Muscle of back (tissue), 13 donors: ENCODE results near the gene DNAJC28. TPM values are rescaled to one million over a fixed set of nuclear protein-coding genes. Genes with fewer than 3 reads are reported as not detected.
"Not testable (repeated sequence)": the region's sequence is repeated elsewhere in the genome, so short reads cannot be mapped to it uniquely, and the experiment has no call there.

Experiments
- DNase-seq, 3 donors: peaks; one replicate each; pipeline versions ENCODE4 v3.0.0 to v3.0.0-alpha.2; 2013
- long read RNA-seq, 9 donors: transcript quantifications; one replicate each; lab custom pipeline, GENCODE V29; 2026
- polyA plus RNA-seq, 10 donors: library from polyadenylated mRNA; unstranded; fragments of 120-200 nt; gene quantifications; one replicate each; pipeline ENCODE4 v1.2.1, GENCODE V29; 2013; ENCODE audit not compliant: insufficient read length in 10 of 10

DNAJC28 gene, protein sequence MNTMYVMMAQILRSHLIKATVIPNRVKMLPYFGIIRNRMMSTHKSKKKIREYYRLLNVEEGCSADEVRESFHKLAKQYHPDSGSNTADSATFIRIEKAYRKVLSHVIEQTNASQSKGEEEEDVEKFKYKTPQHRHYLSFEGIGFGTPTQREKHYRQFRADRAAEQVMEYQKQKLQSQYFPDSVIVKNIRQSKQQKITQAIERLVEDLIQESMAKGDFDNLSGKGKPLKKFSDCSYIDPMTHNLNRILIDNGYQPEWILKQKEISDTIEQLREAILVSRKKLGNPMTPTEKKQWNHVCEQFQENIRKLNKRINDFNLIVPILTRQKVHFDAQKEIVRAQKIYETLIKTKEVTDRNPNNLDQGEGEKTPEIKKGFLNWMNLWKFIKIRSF
- 1 to 10 TPM; 1.7 to 4.4 (median 2.7) TPM for polyA plus RNA-seq
- long read RNA-seq, donor 1: 0 reads
- long read RNA-seq, donor 2: 0 reads
- long read RNA-seq, donor 3: 0 reads
- long read RNA-seq, donor 4, partial matches to known transcripts: 0 of 3 reads
- long read RNA-seq, donor 4, other reads (novel, unspliced or antisense): 0 of 3 reads
- long read RNA-seq, donor 5, partial matches to known transcripts: 0 of 1 reads
- long read RNA-seq, donor 5, other reads (novel, unspliced or antisense): 0 of 1 reads
- long read RNA-seq, donor 6, partial matches to known transcripts: 0 of 2 reads
- long read RNA-seq, donor 6, other reads (novel, unspliced or antisense): 0 of 2 reads
- long read RNA-seq, donor 7, partial matches to known transcripts: 0 of 1 reads
- long read RNA-seq, donor 7, other reads (novel, unspliced or antisense): 0 of 1 reads
- long read RNA-seq, donor 8, partial matches to known transcripts: 0 of 1 reads
- long read RNA-seq, donor 8, other reads (novel, unspliced or antisense): 0 of 1 reads
- long read RNA-seq, donor 9: 0 reads

- DNase-seq: peak; percentile 95 to 99 (median 96)
Observed at GRCh38 chr21:33491373-33492102, at the start of gene DNAJC28. TSS of gene DNAJC28 (minus strand) at chr21:33491716. CDS start at chr21:33489393, 2,323 bp downstream.

GRCh38 chr21:33541105-33541711 lies 49.7 kb upstream of the DNAJC28 start:
- DNase-seq: peak in 1 of 3 donors; percentile 20

DNA sequence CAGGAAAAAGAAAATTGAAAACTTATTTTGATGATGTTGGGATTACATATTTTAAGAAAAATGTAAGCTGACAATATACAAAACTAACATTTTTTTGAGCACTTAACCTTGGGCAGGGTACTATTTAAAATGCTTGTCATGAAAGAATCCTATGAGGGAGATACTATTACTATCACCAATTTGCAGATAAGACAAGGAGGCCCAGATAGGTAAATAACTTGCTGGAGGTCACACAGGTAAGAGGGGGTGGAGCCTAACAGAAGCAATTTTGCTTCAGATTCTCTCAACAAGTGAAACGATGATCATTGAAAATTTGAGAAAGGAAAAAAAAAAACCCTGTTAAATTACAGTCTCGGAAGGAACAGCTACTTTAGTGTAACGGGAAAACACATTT lies 49.2 kb upstream of the DNAJC28 start:
- no peak for DNase-seq

DNA sequence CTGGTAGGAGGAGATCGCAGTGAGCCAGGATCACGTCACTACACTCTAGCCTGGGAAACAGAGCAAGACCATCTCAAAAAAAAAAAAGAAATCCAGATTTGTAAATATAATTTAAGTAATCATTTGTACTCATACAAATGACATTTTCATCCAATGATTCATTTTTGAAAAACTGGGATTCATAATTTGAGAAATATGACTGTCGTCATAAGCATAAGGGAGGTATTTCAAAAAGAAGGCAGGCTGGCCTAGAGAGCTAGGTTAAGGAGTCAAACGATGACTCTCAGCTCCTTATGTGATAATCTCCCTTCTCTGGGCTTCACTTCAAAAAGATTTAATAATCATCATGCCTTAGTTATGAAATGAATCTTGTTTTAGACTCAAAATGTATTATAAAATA lies 48.1 kb upstream of the DNAJC28 start:
- DNase-seq: no peak

DNA sequence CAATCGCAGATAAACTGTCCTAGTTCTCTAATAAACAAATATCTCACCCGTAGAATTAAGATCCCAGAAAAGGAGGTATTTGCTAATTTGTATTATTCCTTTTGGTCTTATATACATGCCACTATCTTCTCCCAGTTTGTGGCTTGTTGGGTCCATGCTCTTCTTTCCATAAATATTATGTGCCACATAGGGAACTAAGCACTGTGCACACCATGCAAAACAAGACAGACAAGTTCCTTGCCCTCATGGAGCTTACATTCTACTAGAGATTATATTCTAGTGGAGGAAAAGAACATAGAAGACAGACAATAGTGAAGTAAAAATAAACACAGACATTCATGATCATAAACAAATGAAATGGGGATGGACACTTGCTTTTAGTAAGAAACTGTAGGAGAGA lies 45.7 kb upstream of the DNAJC28 start:
- no peak for DNase-seq

- no peak for DNase-seq
Observed at GRCh38 chr21:33531007-33531406, 39.5 kb upstream of the DNAJC28 start.

GRCh38 chr21:33522953-33523349 lies 31.4 kb upstream of the DNAJC28 start:
- no peak for DNase-seq

DNA sequence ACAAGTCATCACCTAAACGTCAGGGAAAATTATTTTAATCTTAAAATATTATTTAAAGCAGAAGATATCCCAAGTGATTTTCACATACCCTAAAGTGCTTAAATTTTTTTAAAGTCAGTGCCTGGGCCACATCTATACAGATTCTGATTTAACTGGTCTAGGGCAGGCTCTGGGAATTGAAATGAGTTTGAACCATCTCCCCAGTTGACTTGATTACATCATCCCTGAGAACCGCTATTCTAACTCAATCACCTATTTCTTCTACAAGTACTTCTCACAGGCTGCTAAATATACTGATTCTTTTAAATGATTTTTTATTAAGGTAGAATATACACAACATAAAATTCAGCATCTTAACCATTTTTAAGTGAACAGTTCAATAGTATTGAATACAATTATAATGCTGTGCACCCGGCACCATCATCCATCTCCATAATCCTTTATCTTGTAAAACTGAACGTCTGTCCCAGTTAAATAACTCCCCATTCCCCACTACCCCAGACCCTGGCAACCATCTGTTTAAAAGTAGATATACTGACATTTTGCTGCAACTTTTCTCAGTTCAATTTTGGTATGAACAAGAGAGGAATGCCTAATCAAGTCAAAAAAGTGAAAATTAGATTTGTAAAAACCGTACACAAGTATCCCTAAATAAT lies 30.9 kb upstream of the DNAJC28 start:
- no peak for DNase-seq

GRCh38 chr21:33518899-33519298 lies 27.4 kb upstream of the DNAJC28 start:
- no peak for DNase-seq

- DNase-seq: no peak
Observed at GRCh38 chr21:33514229-33514628, 22.7 kb upstream of the DNAJC28 start.

GRCh38 chr21:33512481-33512880 lies 21.0 kb upstream of the DNAJC28 start:
- no peak for DNase-seq

GRCh38 chr21:33511639-33512038 lies 20.1 kb upstream of the DNAJC28 start:
- DNase-seq: no peak

DNA sequence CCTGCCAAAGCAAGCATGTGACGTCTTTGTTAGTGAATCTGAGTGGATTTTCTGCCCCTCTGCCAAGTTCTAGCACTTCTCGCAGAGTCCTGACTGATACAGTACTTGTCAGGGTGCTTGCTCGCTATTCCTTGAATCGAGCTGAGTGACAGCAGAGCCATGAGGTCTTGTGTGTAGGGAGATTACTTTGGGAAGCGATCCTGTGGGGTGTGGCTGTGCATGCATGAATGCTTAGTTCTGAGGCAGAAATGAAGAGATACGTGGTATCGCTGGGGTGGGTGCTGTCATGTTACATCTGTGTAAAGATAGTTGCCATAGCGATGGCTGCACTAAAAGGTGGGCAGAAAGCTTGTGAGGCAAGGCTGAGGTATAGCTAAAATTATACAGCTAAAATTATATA lies 19.3 kb upstream of the DNAJC28 start:
- DNase-seq: no peak

GRCh38 chr21:33507003-33507402 lies 15.5 kb upstream of the DNAJC28 start:
- not testable (repeated sequence) for DNase-seq

- no peak for DNase-seq
Observed at GRCh38 chr21:33505833-33506232, 14.3 kb upstream of the DNAJC28 start.

GRCh38 chr21:33496345-33496744 lies 4.8 kb upstream of the DNAJC28 start:
- no peak for DNase-seq

DNA sequence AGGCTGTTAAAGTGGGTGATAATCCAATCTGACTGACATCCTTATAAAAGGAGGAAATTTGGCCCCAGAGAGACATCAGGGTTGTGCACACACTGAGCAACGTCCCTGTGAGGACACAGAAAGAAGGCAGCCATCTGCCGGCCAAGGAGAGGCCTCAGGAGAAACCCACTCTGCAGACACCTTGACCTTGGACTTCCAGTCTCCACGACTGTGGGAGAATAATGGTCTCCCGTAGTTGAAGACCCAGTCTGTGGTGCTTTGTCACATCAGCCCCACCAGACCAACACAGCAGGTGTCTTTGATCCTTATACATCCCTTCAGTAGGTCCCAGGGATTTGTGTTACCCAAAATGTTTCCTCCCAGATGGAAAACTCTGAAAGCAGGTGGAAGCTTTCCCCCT lies 4.2 kb upstream of the DNAJC28 start:
- DNase-seq: no peak

GRCh38 chr21:33493756-33494155 lies 2.2 kb upstream of the DNAJC28 start:
- no peak for DNase-seq

- peak; percentile 5 to 11 (median 6) for DNase-seq
Observed at GRCh38 chr21:33492571-33492970, 1.1 kb upstream of the DNAJC28 start.

DNA sequence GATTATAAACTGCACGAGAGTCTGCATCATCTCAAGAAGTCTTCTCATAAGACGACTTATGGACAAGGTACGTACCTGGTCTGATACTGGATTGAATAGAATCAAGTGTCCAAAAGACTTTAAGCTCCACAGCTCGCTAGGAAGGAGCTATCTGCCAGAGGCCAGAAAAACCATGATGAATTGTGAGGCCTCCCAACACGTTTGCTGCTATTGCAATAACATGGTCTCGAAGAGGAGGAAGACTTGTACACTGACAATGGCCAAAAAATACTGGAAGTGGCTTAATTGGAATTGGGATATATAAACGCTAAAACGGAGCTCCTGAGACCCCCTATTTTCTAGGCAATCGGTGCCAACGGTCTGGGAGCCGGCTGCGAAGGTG lies 534 bp downstream of the DNAJC28 start:
- peak in 1 of 3 donors; percentile 12 for DNase-seq

DNA sequence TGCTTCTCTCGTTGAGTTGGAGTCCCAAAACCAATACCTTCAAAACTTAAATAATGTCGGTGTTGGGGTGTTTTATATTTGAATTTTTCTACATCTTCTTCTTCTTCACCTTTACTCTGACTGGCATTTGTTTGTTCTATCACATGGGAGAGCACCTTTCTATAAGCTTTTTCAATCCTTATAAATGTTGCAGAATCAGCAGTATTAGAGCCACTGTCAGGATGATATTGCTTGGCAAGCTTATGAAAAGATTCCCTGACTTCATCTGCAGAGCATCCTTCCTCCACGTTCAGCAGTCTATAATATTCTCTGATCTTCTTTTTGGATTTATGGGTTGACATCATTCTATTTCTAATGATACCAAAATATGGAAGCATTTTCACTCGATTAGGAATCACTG lies 2.6 kb downstream of the DNAJC28 start:
- no peak for DNase-seq
